GM18526 (cell line): ENCODE results near the gene CDH13.

ENCODE experiments used
- POLR2A ChIP-seq: IDR thresholded peaks from 3 replicates; pipeline ENCODE4 v1.6.1; 2011; ENCODE audit not compliant: insufficient read length; ENCODE audit errors: extremely low read depth

CDH13 gene

GRCh38 chr16:83037102-83037501 lies 410.3 kb downstream of the CDH13 start:
- TF ChIP-seq POLR2A = no peak

- no peak for TF ChIP-seq POLR2A
Measured at GRCh38 chr16:83037884-83038283, 411.1 kb downstream of the CDH13 start.

GRCh38 chr16:83040174-83040573 lies 413.4 kb downstream of the CDH13 start:
- no peak for TF ChIP-seq POLR2A

- TF ChIP-seq POLR2A = no peak
Measured at GRCh38 chr16:83044589-83044988, 417.8 kb downstream of the CDH13 start.

- no peak for TF ChIP-seq POLR2A
Measured at GRCh38 chr16:83045790-83046189, 419.0 kb downstream of the CDH13 start.

GRCh38 chr16:83046664-83047063 lies 419.9 kb downstream of the CDH13 start:
- TF ChIP-seq POLR2A = no peak

GRCh38 chr16:83051451-83051850 lies 424.7 kb downstream of the CDH13 start:
- no peak for TF ChIP-seq POLR2A

GRCh38 chr16:83054283-83054682 lies 427.5 kb downstream of the CDH13 start:
- no peak for TF ChIP-seq POLR2A

- TF ChIP-seq POLR2A = no peak
Measured at GRCh38 chr16:83058376-83058775, 431.6 kb downstream of the CDH13 start.

- no peak for TF ChIP-seq POLR2A
Measured at GRCh38 chr16:83059237-83059636, 432.5 kb downstream of the CDH13 start.

- no peak for TF ChIP-seq POLR2A
Measured at GRCh38 chr16:83066011-83066410, 439.2 kb downstream of the CDH13 start.

GRCh38 chr16:83066881-83067280 lies 440.1 kb downstream of the CDH13 start:
- no peak for TF ChIP-seq POLR2A

- TF ChIP-seq POLR2A = no peak
Measured at GRCh38 chr16:83068686-83069085, 441.9 kb downstream of the CDH13 start.

GRCh38 chr16:83070416-83071209 lies 443.8 kb downstream of the CDH13 start:
- TF ChIP-seq POLR2A = no peak

- TF ChIP-seq POLR2A = no peak
Measured at GRCh38 chr16:83075956-83076355, 449.2 kb downstream of the CDH13 start.

- no peak for TF ChIP-seq POLR2A
Measured at GRCh38 chr16:83083361-83083760, 456.6 kb downstream of the CDH13 start.

GRCh38 chr16:83085660-83086059 lies 458.9 kb downstream of the CDH13 start:
- no peak for TF ChIP-seq POLR2A
